ENCODE data around the gene PEAR1. TPM values are rescaled to one million over a fixed set of nuclear protein-coding genes. Genes with fewer than 3 reads are reported as not detected.

PEAR1 gene
- total and polyA plus RNA-seq, 2 donors (not counting 1 experiment from before 2014, with no cell fraction given): 2.6 to 41.5 TPM

GRCh38 chr1:156911577-156912298 is 18.2 kb downstream of the PEAR1 start:
- no peaks in the 10 kb centered on the region for H4K20me1 ChIP-seq (ENCODE audit: control insufficient read depth, extremely low read depth, insufficient read depth, low read length)
- H3K79me2 ChIP-seq (ENCODE audit: control insufficient read depth, insufficient read depth, low read length): no peaks in the 10 kb centered on the region
- no peak overlapping the region for H3K4me2 ChIP-seq (ENCODE audit: extremely low read depth, insufficient read depth, low read length)
- TF ChIP-seq EZH2 (IDR thresholded peaks at IDR 0.05; ENCODE audit: low read length, missing control alignments) (no peak), CTCF (conservative IDR thresholded peaks at IDR 0.05 in 1 of 2, IDR thresholded peaks at IDR 0.05 in 1 of 2; ENCODE audit: low read depth in 1 of 2, low read length in 2 of 2) (no peak)
- no peaks in the 10 kb centered on the region for H3K9me3 ChIP-seq (ENCODE audit: control insufficient read depth, insufficient read depth, low read depth, low read length)
- H3K27me3 ChIP-seq (ENCODE audit: control insufficient read depth, insufficient read depth, low read length): no peaks in the 10 kb centered on the region
- H3K4me3 ChIP-seq (replicated peaks in 1 of 4; ENCODE audit: control extremely low read depth in 1 of 4, insufficient read depth in 1 of 4, low read depth in 3 of 4, low read length in 4 of 4): no peak overlapping the region
- no peak overlapping the region for H3K9ac ChIP-seq (ENCODE audit: insufficient read depth, low read length)
- no peak overlapping the region for H3K27ac ChIP-seq (ENCODE audit: insufficient read depth, low read length)
- no peak for DNase-seq (ENCODE audit: low read depth in 2 of 2)
- H3K36me3 ChIP-seq (ENCODE audit: control insufficient read depth, insufficient read depth, low read length): peaks cover 40% of the 10 kb centered on the region
- H3K4me1 ChIP-seq (ENCODE audit: control insufficient read depth, extremely low read depth, insufficient read depth, low read length): peaks cover 19% of the 10 kb centered on the region
- H2AFZ ChIP-seq (ENCODE audit: low read length): no peak overlapping the region

GRCh38 chr1:156912310-156912709 is 18.8 kb downstream of the PEAR1 start:
- H3K9me3 ChIP-seq (ENCODE audit: control insufficient read depth, insufficient read depth, low read depth, low read length): no peaks in the 10 kb centered on the region
- no peaks in the 10 kb centered on the region for H4K20me1 ChIP-seq (ENCODE audit: control insufficient read depth, extremely low read depth, insufficient read depth, low read length)
- H3K79me2 ChIP-seq (ENCODE audit: control insufficient read depth, insufficient read depth, low read length): no peaks in the 10 kb centered on the region
- H3K4me2 ChIP-seq (ENCODE audit: extremely low read depth, insufficient read depth, low read length): no peak overlapping the region
- no peak for DNase-seq (ENCODE audit: low read depth in 2 of 2)
- H2AFZ ChIP-seq (ENCODE audit: low read length): no peak overlapping the region
- no peaks in the 10 kb centered on the region for H3K27me3 ChIP-seq (ENCODE audit: control insufficient read depth, insufficient read depth, low read length)
- H3K4me3 ChIP-seq (replicated peaks in 1 of 4; ENCODE audit: control extremely low read depth in 1 of 4, insufficient read depth in 1 of 4, low read depth in 3 of 4, low read length in 4 of 4): no peak overlapping the region
- no peak overlapping the region for H3K9ac ChIP-seq (ENCODE audit: insufficient read depth, low read length)
- H3K4me1 ChIP-seq (ENCODE audit: control insufficient read depth, extremely low read depth, insufficient read depth, low read length): peaks cover 13% of the 10 kb centered on the region
- TF ChIP-seq EZH2 (IDR thresholded peaks at IDR 0.05; ENCODE audit: low read length, missing control alignments) (no peak), CTCF (conservative IDR thresholded peaks at IDR 0.05 in 1 of 2, IDR thresholded peaks at IDR 0.05 in 1 of 2; ENCODE audit: low read depth in 1 of 2, low read length in 2 of 2) (no peak)
- H3K36me3 ChIP-seq (ENCODE audit: control insufficient read depth, insufficient read depth, low read length): peaks cover 37% of the 10 kb centered on the region
- no peak overlapping the region for H3K27ac ChIP-seq (ENCODE audit: insufficient read depth, low read length)

- Histone ChIP-seq H3K9ac (ENCODE audit: insufficient read depth, low read length) (no peak overlapping the region), H3K4me2 (ENCODE audit: extremely low read depth, insufficient read depth, low read length) (no peak overlapping the region), H3K27ac (ENCODE audit: insufficient read depth, low read length) (no peak overlapping the region), H3K4me3 (replicated peaks in 1 of 4; ENCODE audit: control extremely low read depth in 1 of 4, insufficient read depth in 1 of 4, low read depth in 3 of 4, low read length in 4 of 4) (no peak overlapping the region), H3K36me3 (ENCODE audit: control insufficient read depth, insufficient read depth, low read length) (peaks cover 34% of the 10 kb centered on the region), H3K4me1 (ENCODE audit: control insufficient read depth, extremely low read depth, insufficient read depth, low read length) (peaks cover 10% of the 10 kb centered on the region), H4K20me1 (ENCODE audit: control insufficient read depth, extremely low read depth, insufficient read depth, low read length) (no peaks in the 10 kb centered on the region), H3K27me3 (ENCODE audit: control insufficient read depth, insufficient read depth, low read length) (no peaks in the 10 kb centered on the region), H3K9me3 (ENCODE audit: control insufficient read depth, insufficient read depth, low read depth, low read length) (no peaks in the 10 kb centered on the region), H2AFZ (ENCODE audit: low read length) (no peak overlapping the region), H3K79me2 (ENCODE audit: control insufficient read depth, insufficient read depth, low read length) (no peaks in the 10 kb centered on the region)
- DNase-seq (ENCODE audit: low read depth in 2 of 2): no peak
- TF ChIP-seq CTCF (conservative IDR thresholded peaks at IDR 0.05 in 1 of 2, IDR thresholded peaks at IDR 0.05 in 1 of 2; ENCODE audit: low read depth in 1 of 2, low read length in 2 of 2) (no peak), EZH2 (IDR thresholded peaks at IDR 0.05; ENCODE audit: low read length, missing control alignments) (no peak)
Observed at GRCh38 chr1:156912861-156913808, 19.6 kb downstream of the PEAR1 start.

Measured in fibroblast of lung (primary cell).